HS-5 (cell line): ENCODE data around the gene PRAMEF20.

Experiments
- DNase-seq: peaks from one replicate; pipeline ENCODE4 v3.0.0-alpha.2; 2012; ENCODE audit warnings: low read depth

Gene PRAMEF20

GRCh38 chr1:13462682-13463081 is 52.4 kb downstream of the PRAMEF20 start:
- DNase-seq = no peak

DNA sequence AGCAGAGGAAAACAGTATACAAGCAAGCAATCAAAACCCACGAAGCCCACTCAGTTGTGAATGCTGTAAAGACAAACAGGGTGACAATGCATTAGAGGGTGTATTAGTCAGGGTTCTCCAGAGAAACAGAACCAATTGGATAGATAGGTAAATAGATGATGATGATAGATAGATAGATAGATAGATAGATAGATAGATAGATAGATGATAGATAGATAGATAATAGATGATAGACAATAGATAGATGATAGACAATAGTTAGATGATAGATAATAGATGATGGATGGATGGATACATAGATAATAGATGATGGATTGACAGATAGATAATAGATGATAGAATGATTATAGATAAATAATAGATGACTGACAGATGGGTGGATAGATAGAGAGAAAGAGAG is 55.3 kb downstream of the PRAMEF20 start:
- DNase-seq = no peak

DNA sequence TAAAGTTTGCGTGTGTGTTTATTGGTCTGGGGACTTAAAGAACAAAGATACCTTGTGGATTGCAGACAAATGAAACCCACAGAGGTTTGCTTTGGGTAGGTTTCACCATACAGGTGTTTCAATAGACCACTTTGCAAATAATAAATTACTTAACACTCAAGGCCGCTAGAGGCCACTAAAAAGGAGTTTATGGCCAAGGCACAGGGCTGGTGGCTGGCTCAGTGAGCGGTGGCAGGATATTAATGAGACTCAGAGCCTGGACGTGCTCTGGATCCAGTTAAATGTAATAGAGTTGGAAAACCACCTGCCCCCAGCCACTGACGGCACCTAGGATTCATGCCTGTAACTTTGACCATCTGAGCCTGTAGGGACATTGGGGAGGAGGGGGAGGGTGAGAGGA is 59.1 kb downstream of the PRAMEF20 start:
- DNase-seq = no peak
